Mucosa of gallbladder (tissue), 1 donor: ENCODE results near the gene EFCAB6. TPM values are rescaled to one million over a fixed set of nuclear protein-coding genes. Genes with fewer than 3 reads are reported as not detected.

ENCODE experiments used
- DNase-seq: peaks from one replicate; pipeline ENCODE4 v3.0.0-alpha.2; 2020; ENCODE audit warnings: low spot score
- total RNA-seq: library from RNA; stranded (reverse); gene quantifications from one replicate; pipeline ENCODE4 v1.2.1, GENCODE V29; 2021
- donor health status: DM: no; HTN: no; CAD: no.

The EFCAB6 gene, protein sequence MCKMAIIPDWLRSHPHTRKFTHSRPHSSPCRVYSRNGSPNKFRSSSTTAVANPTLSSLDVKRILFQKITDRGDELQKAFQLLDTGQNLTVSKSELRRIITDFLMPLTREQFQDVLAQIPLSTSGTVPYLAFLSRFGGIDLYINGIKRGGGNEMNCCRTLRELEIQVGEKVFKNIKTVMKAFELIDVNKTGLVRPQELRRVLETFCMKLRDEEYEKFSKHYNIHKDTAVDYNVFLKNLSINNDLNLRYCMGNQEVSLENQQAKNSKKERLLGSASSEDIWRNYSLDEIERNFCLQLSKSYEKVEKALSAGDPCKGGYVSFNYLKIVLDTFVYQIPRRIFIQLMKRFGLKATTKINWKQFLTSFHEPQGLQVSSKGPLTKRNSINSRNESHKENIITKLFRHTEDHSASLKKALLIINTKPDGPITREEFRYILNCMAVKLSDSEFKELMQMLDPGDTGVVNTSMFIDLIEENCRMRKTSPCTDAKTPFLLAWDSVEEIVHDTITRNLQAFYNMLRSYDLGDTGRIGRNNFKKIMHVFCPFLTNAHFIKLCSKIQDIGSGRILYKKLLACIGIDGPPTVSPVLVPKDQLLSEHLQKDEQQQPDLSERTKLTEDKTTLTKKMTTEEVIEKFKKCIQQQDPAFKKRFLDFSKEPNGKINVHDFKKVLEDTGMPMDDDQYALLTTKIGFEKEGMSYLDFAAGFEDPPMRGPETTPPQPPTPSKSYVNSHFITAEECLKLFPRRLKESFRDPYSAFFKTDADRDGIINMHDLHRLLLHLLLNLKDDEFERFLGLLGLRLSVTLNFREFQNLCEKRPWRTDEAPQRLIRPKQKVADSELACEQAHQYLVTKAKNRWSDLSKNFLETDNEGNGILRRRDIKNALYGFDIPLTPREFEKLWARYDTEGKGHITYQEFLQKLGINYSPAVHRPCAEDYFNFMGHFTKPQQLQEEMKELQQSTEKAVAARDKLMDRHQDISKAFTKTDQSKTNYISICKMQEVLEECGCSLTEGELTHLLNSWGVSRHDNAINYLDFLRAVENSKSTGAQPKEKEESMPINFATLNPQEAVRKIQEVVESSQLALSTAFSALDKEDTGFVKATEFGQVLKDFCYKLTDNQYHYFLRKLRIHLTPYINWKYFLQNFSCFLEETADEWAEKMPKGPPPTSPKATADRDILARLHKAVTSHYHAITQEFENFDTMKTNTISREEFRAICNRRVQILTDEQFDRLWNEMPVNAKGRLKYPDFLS (N-terminal part only)
- 4.1 TPM for total RNA-seq

DNA sequence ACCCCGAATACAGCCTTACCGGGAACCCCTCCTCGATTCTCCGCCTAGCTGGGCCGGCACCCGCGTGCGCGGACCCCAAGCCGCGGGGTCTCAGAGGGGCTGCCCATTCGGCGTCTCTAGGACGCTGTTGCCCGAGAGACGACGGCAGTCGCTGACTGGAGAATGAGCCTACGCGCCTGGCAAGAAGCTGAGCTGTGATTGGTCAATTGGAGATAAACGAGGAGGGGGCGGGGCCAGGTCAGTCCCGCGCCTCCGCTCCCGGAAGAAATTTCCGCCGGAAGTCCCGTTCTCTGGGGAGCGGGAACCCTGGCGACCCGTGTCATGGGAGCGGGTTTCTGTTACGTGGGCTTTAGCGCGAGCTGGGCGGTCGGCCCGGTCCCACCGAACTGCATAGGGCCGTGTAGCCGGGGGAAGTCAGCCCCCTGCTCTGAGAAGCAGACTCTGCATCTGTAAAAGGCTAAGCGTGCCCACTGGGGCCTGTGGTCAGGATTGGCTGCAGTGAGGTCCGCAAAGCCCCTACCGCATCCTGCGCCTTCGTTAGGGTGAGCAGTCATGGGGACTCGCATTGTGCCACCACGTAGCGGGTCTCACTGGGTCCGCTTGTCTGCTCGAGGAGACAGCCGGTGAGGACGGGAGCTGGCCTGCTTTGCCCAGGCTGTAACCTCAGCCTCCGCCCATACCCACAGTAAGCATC is at the start of gene EFCAB6:
Gene EFCAB6 (minus strand): TSS at position 157 of the 694 bp plus-strand sequence. CDS start 29,987 bp downstream, outside the sequence.
- DNase-seq: peak; percentile 94

DNA sequence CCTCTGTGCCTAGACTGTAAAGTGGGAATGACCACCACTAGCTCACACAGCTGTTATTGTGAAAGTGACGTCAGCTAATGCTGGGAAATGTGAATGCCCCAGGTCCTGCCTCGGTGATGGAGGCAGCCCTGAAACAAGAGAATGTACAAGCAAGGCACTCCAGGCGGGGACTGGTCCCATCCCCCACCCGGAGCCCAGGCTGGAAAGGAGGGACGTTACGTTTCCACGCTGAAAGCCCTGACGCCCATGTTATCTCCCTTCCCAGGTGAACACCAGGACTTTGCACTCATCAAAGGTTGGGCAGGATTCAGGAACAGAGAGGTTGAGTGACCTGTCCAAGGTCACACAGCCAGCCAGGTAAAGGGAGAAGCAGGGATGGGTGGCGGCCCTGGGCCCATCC is 49.4 kb upstream of the EFCAB6 start:
- DNase-seq: no peak

DNA sequence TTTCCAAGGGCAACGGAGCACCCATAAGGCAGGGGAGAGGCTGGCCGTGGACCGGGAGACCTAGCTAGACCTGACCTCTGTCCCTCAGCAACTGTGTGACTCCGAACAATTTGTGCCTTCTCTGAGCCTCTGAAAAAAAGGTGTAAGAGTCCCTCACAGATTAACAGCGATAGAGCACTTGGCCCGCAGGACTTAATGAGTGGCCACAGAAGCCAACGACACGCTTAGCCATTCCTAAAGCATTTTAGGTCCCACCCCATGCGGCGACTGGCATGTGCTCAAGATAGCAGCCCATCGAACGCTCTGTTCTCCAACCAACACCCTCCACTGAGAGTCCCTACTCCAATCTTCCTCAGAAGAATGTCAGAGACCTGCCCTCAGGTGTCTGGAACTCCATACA is 48.7 kb upstream of the EFCAB6 start:
- no peak for DNase-seq

DNA sequence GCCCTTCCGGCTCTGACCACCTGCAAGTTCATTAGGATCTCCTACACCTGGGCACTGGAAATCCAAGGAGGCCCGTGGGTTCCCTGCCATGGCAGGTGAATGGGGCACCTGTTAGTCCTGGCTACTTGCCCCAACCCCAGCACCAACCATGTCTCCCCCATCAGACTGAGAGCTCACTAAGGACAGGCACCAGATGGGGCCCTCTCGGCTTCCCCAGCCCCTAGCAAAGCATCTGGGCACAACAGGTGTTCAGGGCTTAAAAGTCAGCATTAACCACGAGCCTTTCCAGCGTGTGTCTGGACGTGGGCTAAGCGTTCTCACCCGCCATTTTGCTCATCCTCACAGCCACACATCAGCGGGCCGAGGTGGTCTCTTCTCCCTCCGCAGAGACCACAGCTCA is 48.0 kb upstream of the EFCAB6 start:
- no peak for DNase-seq

DNA sequence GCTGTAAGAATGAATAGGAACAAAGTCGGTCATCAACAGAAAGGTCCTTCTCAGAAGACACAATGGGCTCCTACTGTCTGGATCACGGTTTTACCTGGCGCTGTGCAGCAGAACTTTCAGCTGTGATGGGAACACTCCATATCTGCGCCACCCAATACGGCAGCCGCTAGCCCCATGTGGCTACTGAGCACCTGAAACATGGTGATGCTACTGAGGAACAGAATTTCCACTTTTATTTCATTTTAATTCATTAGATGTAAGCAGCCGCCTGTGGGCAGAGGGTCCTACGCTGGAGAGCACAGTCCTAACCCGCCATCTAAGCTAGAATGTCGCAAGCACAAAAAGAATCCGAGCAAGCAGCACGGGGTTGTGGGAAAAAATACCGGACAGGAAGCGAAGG is 47.5 kb upstream of the EFCAB6 start:
- no peak for DNase-seq

DNA sequence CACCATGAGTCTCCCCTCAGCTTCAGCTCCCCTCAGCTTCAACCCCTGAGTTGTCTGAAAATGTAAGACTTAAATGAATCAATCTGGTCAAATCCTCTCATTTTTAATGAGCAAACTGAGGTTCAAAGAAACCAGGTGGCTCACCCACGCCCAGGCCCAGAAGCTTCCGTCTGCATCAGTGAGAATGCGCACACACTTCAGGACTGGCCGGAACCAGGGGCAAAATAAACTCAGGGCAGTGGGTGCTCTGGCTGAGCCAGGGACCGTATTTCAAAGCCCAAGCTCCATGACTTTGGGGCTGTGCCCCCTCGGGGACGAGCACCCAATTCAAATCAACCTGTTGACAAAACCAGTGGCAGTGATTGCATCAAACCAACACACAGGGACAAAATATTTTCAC is 47.1 kb upstream of the EFCAB6 start:
- no peak for DNase-seq

DNA sequence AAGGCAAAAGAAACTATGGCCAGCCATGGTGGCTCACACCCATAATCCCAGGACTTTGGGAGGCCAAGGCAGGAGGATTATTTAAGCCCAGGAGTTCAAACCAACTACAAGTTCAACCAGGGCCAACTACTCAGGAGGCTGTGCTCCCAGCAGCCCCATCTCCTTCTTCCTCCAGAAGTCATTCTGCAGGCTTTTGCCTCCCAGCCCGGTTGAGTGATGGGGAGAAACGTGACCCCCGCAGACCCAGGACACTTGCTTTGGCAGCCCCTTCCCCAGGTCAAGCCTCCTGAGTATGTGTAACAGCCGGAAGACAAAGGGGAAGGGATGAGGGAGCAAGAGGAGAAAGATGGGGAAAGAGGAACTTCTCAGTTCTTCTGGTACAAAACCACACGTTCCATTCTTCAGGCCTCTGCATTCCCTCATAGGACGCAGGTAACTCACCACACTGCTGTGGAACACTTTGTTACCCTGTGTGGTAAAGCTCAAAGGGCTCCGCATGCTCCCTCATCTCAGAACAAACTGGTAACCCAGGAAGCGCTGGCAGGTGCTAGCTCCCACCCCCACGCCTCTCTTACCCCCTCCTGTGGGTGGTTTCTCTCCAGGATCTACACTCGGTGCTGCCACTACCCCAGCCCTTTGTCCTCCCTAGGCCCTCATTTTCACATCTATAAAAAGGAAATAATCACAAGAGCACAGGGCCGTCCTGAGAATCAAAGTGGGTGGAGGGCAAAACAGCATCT is 46.2 kb upstream of the EFCAB6 start:
- no peak for DNase-seq

DNA sequence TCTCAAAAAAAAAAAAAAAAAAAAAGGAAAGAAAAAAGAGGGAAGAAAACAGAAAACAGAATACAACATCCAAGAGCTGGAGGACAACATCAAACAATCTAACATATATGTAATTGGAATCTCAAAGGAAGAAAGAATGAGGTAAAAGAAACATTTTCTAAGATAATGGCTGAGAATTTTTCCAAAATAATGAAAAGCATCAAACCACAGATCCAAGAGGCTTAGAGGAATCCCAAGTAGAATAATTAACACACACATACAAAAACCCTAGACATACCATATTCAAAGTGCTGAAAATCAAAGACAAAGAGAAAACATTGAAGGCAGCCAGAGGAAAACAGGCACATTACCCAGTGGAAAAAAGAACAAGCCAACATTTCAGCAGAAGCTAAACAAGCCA is 45.3 kb upstream of the EFCAB6 start:
- DNase-seq: no peak

DNA sequence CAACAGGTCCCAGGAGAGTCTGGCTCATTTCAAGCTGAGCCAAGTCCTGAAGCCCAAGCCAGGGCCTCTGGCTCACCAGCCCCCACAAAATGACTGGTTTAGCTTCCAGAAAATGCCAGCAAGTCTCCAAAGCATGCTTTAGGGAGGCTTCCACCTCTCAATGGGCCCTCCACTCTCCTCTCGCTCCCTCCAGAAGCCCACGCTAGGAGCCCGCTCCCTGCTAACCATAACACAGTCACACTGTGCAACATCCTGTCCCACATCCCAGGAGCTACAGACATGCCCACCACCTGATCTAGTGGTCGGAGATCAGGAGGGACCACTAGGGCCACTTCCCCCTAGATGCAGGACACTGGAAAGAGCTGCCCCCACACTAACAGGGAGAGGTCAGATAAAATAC is 43.3 kb upstream of the EFCAB6 start:
- DNase-seq: no peak

DNA sequence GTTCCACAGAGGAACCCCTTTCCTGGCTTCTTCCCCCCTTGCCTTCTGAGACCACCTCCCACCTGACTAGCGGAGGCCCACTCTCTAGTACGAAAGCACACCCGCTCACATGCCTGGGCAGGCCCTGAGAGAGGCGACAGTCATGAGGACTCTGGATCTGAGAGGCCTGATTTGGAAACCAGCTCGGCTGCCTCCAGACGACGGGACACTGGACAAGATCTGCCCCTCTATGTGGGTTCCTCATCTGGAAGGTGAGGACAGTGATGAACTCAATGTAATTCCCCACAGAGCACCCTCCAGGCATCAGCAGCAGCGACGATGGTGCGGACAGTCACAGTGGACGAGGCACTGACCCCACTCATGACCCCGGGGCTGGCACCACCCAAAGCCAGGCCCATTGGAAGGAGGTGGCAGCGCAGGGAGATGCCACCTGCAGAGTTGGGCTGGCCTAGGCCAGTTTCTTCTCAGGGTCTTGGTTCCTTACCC is 42.7 kb upstream of the EFCAB6 start:
- no peak for DNase-seq

DNA sequence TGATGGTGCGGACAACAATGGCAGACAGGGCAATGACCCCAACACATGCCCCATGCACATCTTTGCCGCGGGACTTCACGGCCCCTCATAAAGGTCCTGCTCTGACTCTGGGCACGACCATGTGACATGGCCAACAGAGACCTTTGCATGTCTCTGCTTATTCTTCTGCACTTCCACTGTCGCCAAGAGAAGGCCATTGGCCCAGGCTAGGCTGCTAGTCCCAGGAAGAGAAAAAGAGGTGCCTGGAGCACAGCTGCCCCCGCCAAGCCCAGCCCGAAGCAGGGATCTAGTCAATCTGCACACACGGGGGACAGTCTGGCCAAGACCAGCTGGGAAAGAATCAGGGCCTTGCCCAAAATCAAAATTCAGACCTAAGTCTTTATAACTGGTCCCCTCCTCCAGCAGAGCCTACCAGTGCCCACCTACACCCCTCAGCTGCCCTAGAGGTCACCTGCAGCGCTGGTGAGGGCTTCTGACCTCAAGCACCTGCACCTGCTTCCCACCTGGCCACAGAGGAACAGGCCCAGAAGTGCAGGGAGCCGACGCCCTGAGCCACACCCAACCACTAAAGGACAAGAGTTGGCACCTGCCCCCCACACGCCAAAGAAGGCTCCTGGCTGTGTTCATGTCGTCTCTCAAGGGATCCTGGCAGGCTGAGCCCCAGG is 42.1 kb upstream of the EFCAB6 start:
- no peak for DNase-seq

DNA sequence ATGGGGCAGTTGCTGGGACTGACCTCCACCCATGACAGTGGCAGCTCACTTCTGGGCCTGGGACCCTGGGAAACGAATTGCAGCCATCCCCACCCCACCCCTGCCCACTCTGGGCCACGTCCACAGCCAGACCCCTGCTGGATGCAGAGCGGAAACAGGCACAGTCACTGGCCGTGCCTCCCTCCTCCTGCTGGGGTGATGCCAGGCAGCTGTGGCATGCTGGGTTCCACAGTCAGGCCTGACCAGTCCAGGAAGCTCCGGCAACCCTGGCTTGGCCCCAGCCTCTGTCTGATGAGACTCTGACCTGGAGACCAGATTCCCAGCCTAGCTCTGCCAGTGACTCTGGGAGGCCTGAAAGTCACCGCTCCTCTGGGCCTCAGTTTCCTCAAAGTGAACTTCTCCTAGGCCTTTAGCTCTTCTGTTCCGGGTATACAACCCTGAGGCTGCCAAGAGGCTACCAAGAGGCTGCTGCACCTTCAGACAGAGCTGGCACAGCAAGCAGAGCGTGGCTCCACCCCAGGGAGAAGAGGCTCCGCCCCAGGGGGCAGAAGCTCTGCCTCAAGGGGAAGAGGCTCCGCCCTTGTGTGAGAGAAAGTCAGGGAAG is 41.3 kb upstream of the EFCAB6 start:
- no peak for DNase-seq

DNA sequence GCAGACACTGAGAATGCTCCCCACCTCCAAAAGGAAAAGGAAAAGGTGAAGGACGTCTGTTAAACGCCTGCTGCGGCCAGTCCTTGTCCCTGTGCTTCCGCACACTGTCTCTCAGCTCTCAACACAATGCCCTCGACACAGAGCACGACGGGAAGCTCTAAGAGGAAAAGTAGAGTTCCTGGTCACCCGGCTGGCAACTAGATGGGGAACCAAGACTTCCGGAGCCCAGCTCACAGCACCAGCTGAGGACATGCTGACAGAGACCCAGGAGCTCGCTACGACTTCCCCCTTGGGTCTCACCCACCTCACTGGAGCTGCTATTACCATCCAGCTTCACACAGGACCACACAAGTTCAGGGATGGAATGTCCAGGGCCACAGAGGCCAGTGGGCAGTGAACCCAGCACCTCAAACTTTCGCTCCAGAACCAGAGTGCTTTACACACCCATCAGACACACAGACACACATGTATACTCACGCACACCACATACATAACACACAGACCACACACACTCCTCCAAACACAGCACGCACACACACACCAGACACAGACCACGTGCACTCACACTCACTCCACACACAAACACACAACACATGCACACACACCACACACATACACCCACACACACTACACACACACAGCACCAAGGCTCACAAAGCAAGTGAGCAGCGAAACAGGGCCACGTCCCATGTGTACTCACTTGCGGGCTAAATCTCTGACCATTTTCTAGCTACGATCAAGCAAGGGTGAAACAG is 40.6 kb upstream of the EFCAB6 start:
- no peak for DNase-seq

DNA sequence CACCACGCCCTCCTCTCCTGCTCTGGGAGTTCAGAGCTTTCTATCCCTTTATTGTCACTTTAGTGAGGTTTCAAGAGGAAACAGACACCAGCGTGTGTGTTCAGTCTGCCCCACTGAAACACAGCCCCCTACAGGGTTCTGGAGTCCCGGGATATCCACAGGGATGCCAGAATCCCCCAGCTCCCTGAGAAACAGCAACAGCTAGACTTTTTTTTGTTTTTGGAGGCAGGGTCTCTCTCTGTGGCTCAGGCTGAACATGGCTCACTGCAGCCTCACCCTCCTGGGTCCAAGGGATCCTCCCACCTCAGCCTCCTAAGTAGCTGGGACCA is 39.8 kb upstream of the EFCAB6 start:
- no peak for DNase-seq

DNA sequence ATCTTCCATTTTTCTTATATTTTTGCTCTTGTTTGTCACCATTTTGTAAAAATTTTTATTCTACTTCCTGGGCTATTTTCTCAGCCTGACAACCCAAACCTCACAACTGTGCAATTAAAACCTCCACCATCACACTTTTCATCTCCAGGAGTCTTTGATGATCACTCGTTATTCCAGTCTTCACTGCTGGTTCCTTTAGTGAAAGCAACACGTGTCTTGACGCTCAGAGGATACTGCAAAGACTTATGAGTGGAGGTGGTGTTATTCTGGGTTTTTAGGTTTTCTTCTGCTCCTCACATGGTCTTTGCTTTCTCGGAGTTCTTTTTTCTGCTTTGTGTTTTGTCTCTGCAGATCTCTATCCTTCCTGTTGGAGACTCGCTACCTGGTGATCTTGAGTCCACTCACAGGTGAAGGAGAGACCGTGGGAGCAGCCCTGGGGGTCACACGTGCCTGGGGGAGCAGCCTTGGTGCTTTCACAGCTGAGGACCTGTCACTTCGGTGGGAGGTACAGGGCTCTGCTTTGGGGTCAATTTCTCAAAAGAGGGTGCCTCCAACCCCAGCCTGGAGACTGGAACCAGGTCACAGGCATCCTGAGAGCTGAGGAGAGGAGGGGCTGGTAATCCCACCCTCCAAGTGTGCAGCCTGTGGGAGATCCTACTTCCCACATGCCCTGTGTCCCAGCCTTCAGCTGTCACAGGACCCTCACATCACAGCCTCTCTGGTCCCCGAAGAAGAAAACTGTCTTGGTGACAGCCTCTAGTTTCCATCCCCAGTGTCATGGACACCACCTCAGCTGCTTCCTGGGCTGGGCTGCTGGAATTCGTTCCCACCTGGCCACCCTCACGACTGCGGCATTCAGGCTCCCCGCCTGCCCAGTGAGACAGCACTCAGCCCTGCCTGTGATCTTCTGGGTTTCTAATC is 39.2 kb upstream of the EFCAB6 start:
- DNase-seq: no peak

DNA sequence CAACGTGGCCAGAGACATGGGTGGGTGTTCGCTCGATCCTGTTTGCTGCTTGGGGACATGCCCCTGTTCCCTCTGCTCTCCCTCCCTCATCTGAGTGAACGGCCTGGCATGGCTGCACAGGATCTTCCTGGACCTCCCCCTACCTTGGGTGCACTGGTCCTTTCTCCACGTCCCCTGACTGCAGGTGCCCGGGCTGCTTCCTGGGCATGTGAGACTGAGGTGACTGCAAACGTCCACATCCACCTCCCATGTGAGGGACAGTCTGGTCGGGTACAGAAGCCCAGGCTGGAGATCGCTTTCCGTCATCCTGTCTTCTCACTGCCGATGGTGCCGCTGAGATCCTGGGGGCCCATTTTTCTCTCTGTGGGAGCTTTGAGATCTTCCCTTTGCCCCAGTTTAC is 38.4 kb upstream of the EFCAB6 start:
- DNase-seq: no peak

DNA sequence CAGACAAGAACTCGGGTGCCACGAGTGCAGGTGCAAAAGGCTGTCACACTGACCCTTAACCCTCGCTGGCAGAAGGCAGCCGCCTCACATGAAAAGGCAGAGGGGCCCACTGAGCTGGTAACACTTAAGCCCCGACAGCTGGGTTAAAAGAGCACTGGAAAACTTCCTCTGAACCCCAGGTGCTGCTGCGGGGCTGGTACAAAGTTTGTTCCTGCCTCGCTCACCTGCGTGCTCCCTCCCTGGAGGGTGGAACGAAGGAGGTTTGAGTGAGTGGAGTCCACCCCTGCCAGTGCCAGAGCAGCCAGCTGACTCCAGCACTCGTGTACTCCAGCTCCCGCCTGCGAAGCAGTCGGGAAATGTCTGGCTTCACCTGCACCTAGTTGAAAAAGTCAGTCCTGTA is 37.6 kb upstream of the EFCAB6 start:
- no peak for DNase-seq
